ENCODE measurements around the gene FTSJ3.

DNA sequence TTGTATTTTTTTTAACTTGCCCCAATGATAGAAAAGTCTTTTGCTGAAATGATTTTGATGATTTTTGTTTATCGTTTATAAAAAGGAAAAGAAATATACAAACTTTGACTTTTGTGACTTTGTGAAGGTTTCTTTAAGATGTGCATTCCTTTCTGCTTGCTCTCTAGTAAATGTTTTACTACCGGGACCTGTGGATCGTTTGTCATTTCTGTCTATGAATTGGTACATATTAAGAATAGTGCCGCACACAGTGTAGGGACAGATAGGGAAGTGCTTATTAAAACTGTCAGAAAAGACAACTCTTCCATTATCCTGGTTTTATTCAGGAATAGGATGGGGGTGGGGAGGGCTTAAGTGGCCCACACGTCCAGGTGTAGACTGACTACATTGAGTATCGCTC lies 8.3 kb downstream of the FTSJ3 start:
- TF ChIP-seq EZH2 (IDR thresholded peaks at IDR 0.05) (no peak), POLR2AphosphoS5 (IDR thresholded peaks at IDR 0.05; ENCODE audit: borderline replicate concordance, low read depth, low read length) (no peak)
